ENCODE measurements around the gene CLCNKB.
"Not testable (repeated sequence)": the region's sequence is repeated elsewhere in the genome, so short reads cannot be mapped to it uniquely, and the experiment has no call there.

Gene CLCNKB

DNA sequence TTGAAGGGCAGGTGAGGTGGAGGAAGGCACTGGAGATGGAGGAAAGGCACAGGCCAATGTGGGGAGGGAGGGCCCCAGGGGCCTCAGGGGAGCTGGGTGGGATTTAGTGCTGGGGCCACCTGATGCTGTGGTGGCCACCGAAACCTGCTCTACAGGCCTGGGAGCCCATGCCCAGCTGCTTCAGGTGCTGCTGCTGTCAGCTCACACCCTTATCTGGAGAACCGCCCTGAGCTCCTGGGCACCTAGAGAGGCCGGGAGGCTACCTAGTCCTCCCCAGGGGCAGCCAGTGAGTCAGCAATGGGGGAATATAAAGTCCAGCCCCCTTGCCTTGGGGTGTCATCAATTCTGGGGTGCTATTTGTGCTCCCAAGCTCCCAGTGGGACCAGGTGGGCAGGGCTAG lies 17.7 kb downstream of the CLCNKB start:
- no peak for DNase-seq (ENCODE audit: low spot score)

DNA sequence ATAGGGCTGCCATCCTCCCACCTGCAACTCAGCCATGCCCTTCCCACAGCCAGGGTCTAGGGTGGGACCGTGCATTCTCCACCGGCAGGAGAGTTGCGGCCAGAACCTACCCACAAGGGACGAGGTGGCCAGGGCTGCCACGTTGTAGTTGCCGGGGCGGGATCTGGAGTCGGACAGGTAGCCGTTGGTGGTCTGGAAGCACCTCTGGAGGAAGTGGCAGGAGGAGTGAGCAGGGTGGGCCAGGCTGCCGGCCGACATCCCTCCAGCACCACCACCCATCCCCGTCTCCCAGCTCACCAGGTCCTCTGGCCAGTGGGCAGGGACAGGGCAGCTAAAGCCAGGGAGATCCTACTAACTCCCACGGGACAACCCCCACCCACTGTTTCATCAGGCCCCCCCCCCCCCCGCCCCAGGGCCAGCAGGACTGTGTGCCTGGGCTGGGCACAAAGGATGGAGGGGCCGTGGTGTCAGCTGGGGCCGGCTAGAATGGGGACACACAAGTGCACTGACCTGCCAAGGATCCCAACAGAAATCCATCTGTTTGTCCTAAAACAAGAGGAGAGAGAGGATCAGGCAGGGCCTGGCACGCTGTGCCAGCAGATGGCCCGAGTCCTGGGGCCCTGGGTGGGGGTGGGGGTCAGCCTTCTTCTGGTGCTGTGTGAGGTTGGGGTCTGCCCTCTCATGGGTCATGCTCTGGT lies 18.6 kb downstream of the CLCNKB start:
- not testable (repeated sequence) for DNase-seq (ENCODE audit: low spot score)

DNA sequence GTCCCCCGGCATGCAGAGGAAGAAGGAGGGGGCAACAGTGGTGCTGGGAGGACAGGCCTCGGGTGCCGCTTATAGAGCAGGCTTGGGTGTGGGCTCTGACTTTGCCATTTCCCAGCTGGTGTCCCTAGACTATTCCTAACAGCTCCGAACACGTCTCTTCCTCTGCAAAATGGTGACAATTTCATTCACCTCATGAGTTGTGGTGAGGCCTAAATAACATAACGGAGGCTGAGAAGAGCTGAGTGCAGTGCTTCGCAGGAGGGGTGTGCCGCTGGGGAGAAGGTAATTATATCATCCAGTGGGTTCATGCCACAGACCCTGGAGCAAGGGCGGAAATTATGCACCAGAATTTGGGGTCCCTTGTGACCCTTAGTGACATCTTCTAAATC lies 19.1 kb downstream of the CLCNKB start:
- DNase-seq (ENCODE audit: low spot score): not testable (repeated sequence)

DNA sequence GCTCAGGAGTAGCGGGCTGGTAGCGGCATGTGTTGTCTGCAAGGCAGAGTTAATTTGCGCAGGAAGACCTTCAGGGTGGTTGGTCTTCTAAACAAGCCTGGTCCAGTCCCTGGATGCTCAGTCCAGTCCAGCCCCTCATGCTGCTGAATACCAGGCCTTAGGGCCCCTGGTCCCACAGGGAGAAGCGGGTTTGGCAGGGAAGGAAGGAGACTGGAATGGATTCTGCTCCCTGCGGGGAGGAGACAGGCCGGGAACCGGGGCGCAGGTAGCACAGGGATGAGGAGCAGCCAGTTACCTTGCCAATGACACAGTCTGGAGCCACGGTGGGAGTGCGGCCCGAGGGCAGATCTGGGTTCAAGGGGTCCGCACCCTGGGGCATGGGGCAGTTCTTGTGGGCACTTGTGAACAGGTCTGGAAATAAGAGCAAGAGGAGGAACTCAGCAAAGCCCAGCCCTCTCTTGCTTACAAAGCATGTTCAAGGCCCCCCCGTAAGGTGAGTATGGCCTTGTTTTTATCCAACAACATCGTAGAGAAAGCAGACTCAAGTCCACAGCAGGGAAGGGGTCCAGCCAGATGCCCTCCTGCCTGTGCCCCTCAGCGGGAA lies 19.7 kb downstream of the CLCNKB start:
- no peak for DNase-seq (ENCODE audit: low spot score)

DNA sequence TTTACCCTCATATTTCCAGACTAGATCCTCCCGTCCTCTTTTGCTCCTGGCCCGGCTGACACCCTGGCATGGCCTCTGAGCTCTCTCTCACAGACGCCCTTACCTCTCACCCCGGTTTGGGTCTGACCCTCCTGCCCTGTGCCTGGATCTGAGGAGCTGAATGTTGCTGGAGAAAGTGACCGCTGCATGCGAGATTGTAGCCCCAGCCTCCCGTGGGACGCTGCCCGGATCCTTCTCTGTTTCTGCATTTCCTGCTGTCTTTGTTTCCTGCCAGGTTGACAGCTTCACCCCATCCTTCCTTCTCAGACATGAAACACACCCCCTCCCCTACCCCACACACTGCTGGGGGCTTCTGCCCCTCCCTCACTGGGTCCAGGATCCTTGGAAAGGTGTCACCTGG lies 20.3 kb downstream of the CLCNKB start:
- DNase-seq (ENCODE audit: low spot score): no peak

DNA sequence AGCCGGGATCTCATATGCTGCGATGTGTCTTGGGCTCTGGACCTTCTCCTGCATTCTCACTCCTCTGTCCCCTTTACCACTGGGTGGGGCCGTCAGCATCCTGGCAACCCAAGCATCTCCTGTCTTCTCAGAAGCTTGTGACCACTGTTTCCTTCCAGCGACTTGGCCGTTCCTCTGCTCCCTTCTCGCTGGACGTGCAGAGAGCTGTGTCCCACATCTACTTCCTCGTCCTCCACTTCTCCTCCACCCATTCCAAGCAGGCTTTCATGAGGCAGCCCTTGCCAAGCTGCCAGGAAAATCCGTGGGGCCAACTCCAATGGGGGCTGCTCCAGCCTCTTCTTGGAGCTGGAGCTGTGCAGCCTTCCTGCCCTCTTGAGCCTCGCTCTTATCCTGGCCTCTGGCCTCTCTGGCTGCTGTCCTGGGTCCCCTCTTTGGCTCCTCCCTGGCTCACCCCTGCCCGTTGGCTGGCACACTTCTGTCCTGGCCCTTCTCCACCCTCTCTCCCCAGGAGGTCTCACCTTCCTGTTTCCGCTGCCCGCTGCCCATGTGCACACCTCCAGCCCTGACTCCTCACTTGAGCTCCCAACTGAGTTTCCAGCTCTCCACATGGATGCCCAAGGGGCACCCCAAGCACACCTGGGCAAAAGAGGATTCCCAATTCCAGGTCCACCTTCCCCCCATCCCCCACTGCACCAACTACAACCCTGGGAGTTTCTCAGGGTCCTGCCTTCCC lies 21.1 kb downstream of the CLCNKB start:
- no peak for DNase-seq (ENCODE audit: low spot score)

DNA sequence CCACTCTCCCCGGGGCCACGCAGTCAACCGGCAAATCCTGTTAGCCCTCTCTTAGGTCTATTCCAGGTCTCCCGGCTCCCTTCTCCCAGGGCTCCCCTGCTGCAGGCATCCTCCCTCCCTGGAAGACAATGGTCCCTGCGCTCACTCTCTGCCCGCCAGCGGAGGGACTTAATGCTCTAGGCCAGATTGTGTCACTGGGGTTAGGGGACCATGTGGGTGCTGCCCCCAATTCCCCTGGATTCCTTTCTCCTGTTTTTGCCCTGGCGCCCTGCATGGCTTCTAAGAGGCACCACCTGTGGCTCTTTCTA lies 21.6 kb downstream of the CLCNKB start:
- no peak for DNase-seq (ENCODE audit: low spot score)

DNA sequence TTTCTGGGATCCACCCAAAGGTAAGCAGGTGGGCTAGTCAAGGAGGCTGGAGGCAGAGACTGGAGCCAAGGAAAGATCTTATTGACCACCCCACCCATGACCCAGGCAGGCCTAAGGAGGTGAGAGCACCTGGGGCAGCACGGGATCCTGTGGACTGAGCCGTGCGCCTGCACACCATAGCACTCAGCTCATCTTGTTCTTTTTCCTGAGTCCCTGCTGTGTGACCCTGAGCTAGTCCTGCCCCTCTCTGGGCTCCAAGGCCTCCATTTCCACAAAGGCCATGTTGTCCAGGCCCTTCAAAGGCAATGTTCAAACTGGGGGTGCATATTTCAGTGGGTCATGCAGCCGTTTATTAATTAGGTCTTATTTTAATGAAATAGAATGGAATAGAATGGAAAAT lies 22.7 kb downstream of the CLCNKB start:
- DNase-seq (ENCODE audit: low spot score): no peak

DNA sequence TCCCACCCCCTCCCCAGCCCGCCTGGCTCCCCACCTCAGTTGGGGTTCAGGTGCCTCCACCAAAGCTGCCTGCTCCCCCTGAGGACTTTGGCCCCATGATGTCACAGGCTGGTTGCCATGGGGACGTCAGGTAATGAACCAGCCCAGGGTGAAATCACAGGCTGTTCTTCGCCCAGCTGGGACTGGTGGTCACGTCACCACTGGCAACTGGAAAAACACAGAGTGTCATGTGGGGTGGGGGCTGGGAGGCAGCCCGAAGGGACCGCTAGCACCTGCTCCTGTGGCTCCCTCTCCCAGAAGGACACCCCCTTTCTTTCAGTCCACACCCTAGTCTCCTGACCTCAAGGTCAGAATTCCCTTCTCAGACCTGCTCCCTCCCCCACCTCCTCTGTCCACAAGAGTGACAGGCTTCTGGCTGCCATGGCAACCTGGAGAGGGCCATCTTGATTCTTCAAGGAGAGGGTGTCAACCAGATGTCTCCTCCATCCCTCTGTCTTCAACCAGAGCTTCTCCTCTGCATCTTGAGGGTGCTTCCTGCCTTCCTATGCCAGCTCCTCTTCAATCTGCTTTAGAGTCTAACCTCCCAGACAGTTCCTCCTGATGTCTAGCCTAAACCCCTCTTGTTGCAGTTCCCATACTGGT lies 23.7 kb downstream of the CLCNKB start:
- peak; percentile 85 for DNase-seq (ENCODE audit: low spot score)

DNA sequence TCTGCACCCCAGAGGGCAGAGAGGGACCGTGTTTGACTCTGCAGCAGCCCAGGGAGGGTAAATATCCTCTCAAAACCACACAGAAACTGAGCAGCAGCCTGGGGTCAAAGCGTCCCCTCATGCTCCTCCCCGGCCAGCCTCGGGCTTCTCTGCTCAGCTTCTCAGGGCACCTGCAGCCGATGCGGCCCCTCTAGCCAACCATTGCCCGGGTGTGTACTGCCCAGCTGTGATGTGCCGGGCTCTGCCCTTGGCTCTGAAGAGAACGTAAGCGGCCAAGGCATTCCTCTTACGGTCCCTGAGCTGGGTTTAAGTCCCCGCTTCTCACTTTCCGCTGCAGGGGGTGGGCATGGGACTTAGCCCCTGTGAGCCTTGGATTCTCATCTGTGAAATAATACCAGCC lies 24.4 kb downstream of the CLCNKB start:
- DNase-seq (ENCODE audit: low spot score): no peak

DNA sequence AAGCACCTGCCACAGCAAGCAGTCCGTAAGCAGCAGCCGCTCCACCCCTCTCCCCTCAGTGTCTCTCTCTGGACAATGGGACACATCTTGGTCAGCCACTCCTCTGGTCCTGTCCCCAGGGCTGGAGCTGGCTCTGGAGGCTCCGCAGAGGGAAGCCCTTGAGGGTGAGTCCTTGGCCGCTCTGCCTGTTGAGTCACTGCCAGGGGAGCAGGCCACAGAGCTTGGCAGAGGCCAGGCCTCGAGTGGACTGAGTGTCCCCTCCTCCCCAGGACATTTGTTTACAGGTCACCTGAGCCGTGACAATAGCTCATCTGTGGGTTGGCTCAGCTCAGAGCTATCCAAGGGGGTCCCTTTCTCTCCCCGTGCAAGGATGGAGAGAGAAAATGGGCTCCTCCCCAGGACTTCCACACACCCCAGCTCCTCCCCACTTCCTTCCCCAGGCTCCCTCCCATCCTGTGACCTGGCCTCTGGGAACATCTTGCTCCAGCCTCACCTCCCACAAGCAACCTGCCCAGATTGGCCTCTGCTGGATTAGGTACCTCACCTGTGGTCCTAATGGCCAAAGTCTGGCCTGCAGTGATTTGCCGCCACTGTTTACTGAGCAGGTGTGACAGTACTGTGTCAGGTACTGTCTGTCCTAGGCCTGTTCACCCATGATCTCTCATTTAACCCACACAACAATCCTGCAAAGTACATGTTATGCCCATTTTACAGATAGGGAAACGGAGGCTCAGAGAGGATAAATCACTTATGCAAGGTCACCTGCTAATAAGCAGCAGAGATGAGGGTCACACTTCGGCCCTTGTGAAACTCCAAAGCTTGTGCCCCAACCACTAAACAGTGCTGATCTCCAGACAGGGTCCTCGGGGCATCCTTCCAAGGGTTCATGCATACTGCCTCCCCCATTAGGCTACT lies 25.0 kb downstream of the CLCNKB start:
- no peak for DNase-seq (ENCODE audit: low spot score)

DNA sequence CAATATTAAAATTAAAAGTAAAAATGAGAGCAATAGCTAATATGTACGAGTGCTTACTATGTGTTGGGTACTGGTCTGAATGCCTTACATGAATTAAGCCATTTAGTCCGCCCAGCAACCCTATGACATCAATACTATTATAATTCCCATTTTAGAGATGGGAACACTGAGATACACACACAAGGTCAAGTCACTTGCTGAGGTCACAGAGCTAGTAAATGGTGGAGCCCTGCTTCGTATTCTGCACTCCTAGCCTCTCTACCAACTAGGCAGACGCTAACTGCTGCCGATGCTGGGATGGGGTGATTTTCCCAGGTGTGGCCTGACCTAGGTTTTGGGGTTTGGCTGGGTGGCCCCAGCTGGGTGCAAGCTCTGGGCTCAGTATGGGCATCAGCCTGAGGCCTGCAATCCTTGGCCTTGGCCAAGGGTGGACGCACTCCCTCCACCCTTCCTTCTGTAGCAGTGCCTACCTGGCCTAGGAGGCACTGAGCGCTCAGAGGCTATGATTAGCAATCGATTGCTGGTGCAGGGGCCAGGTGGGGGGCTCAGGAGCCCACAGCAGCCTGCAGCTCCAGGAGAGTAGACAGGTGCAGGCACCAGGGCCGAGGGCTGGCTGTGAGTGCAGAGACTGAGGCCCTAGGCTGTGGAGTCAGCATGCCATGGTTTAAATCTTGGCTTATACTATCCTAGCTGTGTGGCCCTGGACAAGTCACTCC lies 27.2 kb downstream of the CLCNKB start:
- DNase-seq (ENCODE audit: low spot score): no peak

DNA sequence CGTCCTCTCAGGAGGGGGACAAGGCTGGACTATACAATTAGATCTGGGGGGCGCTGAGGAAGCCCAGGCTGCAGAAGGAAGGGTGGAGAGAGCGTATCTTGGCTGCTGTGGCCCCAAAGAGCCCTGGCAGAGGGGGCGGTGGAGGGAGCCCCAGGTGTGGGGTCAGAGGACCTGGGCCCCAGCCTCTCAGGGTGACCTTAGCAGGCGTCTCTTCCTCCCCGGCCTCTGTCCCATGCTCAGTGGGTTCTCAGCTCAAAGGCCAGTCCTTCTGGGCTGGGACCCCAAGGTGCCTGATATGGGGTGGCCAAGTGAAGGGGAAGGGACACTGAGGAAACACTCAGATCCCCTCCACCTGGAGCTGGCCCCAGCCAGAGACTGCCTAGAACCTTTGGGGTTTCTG lies 28.0 kb downstream of the CLCNKB start:
- DNase-seq (ENCODE audit: low spot score): no peak

DNA sequence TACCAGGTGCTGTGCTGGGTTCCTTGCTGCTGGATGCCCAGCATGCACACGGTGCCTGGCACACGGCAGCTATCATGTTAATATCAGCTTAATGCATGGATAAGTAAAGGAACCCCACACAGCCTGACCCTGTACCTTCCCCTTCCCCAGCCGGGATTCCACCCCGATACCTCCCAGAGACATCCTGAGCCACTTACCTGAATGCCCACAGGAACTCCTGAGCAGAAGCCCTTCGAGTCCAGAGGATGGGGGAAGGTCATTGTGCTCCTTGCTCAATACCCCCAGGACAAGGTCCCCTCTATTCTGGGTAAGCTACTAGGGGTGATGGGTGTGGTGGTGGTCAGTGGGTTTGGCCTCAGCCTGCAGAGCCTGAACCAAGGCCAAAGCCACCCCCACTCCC lies 28.5 kb downstream of the CLCNKB start:
- no peak for DNase-seq (ENCODE audit: low spot score)

DNA sequence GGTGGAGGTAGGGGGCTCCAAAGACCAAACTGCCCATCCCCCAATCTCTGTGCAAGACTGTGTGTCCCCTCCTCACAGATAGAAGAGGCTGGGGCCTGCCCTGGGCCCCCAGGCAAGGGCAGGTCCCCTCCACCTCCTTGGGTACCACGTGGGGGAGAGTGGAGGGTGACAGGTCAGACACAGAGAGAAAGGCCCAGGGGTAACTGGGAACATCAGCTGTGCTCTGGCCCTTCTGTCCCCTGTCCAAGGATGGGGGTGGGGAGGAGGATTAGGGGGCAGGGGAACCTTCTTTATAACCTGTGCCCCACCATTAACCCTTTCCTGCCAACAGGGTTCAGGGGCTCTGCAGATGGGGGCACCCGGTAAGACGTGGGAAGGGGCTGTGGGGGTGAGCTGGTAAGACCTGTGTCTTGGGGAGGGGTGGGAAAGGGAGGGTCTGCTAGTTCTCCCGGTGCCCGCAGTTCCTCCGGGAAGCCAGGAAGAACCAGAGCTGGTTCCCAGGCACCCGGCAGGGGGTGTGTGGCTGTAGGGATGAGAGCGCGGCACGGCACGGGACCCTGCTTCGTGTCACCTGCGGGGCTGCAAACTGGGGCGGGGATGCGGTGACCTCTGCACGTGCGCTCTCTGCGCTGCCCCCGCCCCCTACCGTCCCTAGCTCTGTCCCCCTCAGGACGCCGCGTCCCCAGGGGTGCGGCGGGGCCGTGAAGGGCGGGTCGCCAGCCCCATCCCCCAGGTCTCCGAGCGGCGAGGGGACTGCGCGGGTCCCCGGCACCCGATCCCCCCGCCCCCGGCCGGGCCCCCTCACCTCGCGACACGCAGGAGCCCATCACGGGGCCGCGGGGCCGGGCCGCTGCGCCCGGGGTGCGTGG lies 29.3 kb downstream of the CLCNKB start:
- DNase-seq (ENCODE audit: low spot score): peak; percentile 27

DNA sequence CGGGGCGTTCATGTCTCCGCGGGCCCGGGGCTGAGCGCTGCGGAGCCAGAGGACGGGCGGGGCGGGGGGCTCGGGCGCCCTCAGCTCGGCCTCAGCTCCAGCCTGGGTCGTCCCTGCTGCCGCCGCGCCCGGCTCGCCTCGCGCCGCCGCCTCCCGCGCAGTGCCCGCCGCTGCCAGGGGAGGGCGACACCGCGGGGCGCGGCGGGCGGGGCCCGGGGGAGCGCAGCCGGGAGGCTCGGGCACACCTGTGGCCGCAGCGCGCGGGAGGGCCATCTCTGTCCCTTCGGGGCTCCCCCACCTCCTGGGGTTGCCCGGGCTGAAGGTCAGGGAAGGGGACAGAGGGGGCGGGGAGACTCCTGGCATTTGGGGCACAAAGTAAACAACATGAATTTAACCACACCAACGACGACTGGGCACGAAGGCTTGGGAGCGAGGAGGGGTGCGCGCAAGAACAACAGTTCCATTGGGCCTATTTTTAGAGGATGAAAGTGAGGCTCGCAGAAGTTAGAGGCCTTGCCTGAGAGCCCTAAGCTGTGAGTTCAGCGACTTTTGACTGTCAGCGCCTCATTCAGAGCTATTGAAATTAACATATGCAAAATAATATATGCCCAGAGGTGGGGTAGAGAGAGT lies 30.0 kb downstream of the CLCNKB start, which contains the start of gene FAM131C:
FAM131C (minus strand) TSS at position 162 of the 630 bp plus-strand sequence. CDS start 209 bp downstream, outside the sequence.
- peak; percentile 60 for DNase-seq (ENCODE audit: low spot score)

DNA sequence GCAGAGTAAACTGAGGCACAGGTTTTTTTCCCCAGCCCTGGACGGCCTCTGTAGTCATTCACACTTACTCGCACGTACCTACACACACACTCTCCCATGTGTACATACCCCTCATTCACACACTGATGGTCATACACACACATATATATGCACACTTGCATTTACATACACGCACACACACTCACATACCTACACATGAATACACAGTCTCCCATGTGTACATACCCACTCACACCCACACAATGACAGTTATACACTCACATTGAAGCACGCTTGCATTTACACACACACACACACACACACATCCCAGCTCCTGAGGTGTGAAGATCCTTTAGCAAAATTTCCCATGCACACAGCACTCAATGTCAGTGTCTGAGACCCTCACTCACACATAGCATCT lies 30.6 kb downstream of the CLCNKB start:
- DNase-seq (ENCODE audit: low spot score): no peak

DNA sequence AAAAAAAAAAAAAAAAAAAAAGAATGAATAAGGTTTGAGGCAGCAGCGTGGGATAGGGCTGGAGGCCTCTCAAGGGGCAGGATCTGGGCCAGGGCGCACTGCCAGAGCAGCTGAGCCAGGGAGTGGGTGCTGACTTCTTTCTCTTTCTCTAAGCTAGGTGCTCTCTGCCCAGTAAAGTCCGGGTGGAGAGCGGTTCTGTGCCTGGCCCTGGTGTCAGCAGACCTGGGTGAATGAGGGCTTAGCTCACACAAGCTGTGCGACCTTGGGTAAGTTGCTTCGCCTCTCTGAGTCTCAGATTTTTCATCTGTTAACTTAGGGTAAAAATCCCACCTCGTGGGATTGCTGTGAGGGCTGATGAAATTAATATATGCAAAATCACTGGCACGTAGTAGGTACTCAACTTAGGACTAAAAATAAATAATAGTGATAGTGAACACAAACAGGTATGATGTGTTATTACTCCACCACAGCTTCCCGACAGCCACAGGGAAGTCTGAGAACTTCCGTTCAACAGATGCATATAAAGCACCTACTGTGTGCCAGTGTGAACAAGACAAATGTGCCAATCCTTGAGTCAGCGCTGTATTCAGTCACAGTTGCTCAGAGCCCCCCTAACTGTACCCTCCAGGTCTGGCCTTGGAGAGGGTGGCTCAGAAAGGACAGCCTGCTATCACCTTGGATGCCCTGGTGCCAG lies 31.9 kb downstream of the CLCNKB start:
- DNase-seq (ENCODE audit: low spot score): no peak

Measured in SW480 (cell line).